ENCODE data around the gene CEACAM18.

CEACAM18 gene

GRCh38 chr19:51478381-51479234 lies at the start of gene CEACAM18:
TSS of gene CEACAM18 (plus strand) at chr19:51478539.
- no peak within 1 kb of the TSS for H3K4me3 ChIP-seq (replicated peaks; ENCODE audit: low read depth, low read length)
- no peak for DNase-seq (ENCODE audit: extremely low read depth, low read depth)
- TF ChIP-seq, protein P1, sequence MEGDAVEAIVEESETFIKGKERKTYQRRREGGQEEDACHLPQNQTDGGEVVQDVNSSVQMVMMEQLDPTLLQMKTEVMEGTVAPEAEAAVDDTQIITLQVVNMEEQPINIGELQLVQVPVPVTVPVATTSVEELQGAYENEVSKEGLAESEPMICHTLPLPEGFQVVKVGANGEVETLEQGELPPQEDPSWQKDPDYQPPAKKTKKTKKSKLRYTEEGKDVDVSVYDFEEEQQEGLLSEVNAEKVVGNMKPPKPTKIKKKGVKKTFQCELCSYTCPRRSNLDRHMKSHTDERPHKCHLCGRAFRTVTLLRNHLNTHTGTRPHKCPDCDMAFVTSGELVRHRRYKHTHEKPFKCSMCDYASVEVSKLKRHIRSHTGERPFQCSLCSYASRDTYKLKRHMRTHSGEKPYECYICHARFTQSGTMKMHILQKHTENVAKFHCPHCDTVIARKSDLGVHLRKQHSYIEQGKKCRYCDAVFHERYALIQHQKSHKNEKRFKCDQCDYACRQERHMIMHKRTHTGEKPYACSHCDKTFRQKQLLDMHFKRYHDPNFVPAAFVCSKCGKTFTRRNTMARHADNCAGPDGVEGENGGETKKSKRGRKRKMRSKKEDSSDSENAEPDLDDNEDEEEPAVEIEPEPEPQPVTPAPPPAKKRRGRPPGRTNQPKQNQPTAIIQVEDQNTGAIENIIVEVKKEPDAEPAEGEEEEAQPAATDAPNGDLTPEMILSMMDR (IDR thresholded peaks at IDR 0.05; ENCODE audit: low read depth, low read length, missing control alignments): no peak

DNA sequence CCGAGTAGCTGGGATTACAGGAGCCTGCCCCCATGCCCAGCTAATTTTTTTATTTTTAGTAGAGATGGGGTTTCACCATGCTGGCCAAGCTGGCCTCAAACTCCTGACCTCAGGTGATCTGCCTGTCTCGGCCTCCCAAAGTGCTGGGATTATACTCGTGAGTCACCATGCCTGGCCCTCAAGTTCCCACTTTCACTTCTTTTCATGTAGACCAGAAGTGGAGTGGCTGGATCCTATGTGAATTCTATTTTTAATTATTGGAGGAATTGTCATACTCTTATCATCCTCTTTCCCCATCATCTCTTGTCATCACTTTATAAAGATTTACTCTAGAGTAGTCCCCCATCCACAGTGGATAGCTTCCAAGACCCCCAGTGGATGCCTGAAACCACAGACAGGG lies 48.1 kb upstream of the CEACAM18 start:
- H3K4me3 ChIP-seq (replicated peaks; ENCODE audit: low read depth, low read length): no peak overlapping the region
- DNase-seq (ENCODE audit: extremely low read depth, low read depth): no peak
- TF ChIP-seq, protein P1 (IDR thresholded peaks at IDR 0.05; ENCODE audit: low read depth, low read length, missing control alignments): no peak

DNA sequence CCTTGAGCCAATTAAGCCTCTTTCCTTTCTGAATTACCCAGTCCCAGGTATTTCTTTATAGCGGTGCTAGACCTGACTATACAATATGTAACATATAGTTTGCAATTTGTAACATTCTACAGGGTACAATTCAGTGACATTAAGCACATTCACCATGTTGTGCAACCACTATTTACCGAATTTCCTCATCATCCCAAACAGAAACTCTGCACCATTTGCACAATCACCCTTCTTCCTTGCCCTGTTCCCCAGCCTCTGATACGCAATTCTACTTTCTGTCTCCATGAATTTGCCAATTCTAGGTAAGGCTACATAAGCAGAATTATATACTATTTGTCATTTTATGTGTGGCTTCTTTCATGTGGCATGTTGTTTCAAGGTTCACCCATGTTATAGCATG lies 47.2 kb upstream of the CEACAM18 start:
- H3K4me3 ChIP-seq (replicated peaks; ENCODE audit: low read depth, low read length): no peak overlapping the region
- no peak for DNase-seq (ENCODE audit: extremely low read depth, low read depth)
- TF ChIP-seq, protein P1 (IDR thresholded peaks at IDR 0.05; ENCODE audit: low read depth, low read length, missing control alignments): no peak

DNA sequence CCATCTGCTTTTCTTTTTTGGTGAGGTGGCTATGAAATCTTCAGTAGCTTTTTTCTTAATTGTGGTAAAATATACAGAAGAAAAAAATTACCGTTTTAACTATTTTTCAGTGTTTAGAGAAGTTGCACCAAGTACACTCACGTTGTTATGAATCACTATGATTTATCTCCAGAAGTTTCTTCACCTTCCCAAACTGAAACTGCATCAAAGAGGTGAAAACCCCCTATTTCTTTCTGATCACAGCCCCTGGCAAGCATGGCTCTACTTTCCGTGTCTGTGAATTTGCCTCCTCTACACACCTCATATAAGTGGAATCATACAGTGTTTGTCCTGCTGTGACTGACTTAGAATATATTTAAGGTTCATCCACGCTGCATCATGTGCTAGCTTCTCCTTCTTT lies 45.3 kb upstream of the CEACAM18 start:
- DNase-seq (ENCODE audit: extremely low read depth, low read depth): no peak
- TF ChIP-seq, protein P1 (IDR thresholded peaks at IDR 0.05; ENCODE audit: low read depth, low read length, missing control alignments): no peak
- no peak overlapping the region for H3K4me3 ChIP-seq (replicated peaks; ENCODE audit: low read depth, low read length)

- TF ChIP-seq, protein P1 (IDR thresholded peaks at IDR 0.05; ENCODE audit: low read depth, low read length, missing control alignments): no peak
- no peak for DNase-seq (ENCODE audit: extremely low read depth, low read depth)
- no peak overlapping the region for H3K4me3 ChIP-seq (replicated peaks; ENCODE audit: low read depth, low read length)
These were observed 43.9 kb upstream of the CEACAM18 start for GRCh38 chr19:51434456-51434855.

- TF ChIP-seq, protein P1 (IDR thresholded peaks at IDR 0.05; ENCODE audit: low read depth, low read length, missing control alignments): no peak
- H3K4me3 ChIP-seq (replicated peaks; ENCODE audit: low read depth, low read length): no peak overlapping the region
- no peak for DNase-seq (ENCODE audit: extremely low read depth, low read depth)
These were observed 39.3 kb upstream of the CEACAM18 start for GRCh38 chr19:51439021-51439465.
